ENCODE results near the gene RASSF9.

- TF ChIP-seq CTCF (conservative IDR thresholded peaks at IDR 0.05; ENCODE audit: low read depth, low read length), result no peak
- TF ChIP-seq EZH2 (IDR thresholded peaks at IDR 0.05; ENCODE audit: borderline replicate concordance, low read depth, low read length, poor library complexity, severe bottlenecking), result no peak
These were observed 33.0 kb downstream of the RASSF9 start for GRCh38 chr12:85803231-85803630.

Measured in A673 (cell line).